ELF-1 (cell line): ENCODE data around the gene RITA1.

ENCODE experiments used
- DNase-seq: peaks from one replicate; pipeline ENCODE4 v3.0.0-alpha.2; 2016; ENCODE audit warnings: low read depth, low spot score

The RITA1 gene

DNA sequence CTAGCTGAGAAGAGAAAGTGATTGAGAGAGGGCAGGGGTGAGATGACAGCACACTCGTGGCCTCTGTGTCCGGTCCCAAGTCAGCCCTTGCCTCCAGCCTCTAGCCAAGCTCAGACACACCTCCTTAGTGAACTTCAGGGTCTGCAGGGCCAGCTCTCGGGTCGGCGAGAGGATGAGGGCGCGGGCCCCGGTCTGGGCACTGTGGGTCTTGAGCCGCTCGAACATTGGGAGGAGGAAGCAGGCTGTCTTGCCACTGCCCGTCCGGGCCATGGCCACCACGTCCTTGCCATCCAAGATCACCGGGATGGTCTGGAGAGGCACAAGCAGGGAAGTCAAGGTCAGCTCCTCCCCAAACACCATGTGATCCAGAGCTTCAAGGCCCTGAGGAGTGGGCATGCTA, 6.5 kb upstream of the RITA1 start:
- no peak for DNase-seq

DNA sequence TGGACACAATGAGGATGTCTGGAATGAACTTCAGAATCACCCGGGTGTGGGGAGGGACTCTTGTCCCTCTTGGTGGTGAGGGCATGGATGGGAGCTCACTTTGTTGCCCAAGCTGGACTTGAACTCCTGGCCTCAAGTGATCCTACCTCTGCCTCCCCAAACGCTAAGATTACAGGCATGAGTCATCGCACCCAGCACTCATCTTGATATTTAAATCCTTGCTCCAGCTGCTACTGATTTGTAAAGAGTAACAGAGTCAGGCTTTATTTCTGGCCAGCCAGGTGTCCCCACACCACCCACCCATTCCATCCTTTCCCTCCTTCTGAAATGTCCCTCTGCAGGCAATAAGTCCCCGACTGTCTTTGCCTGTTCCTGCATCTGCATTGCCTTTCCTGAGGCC, 5.2 kb upstream of the RITA1 start:
- no peak for DNase-seq

DNA sequence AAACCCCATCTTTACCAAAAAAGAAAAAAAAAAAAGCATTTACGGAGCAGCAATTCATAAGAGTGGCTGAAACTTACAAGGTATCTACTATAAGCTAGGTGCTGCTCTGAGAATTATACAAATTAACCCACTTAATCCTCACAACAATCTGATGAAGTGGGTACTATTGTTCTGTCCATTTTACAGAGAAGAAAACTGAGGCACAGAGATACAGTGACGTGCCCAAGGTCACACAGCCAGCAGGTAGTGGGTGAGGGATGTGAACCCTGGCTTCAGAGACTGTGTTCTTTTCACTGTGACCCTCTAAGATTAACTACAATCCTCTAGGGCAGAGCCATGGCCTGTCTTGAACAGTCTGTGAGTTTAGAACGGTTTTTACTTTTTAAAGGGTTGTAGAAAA, 3.5 kb upstream of the RITA1 start:
- no peak for DNase-seq

DNA sequence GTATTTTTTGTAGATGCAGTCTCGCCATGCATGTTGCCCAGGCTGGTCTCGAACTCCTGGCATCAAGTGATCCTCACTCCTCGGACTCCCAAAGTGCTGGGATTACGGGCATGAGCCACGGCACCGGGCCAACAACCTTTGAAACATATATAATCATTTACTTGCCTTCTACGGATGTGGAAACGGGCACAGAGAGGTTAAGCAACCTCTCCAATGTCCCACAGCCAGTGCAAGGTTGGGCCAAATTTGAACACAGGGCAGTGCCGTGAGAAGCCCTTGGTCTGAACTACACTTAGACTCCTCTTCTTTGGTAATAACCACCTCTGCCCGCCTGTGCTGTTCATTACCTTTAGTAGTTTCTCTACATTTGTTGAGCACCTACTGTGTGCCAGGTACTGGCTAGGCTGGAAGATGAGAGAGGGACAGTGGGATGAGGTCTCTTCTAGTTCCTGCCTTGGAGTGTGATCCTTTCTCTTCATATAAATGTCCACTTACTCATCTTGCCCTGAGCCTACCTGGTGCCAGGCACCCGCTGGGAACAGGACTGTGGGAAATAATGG, 2.4 kb upstream of the RITA1 start:
- DNase-seq, result no peak

DNA sequence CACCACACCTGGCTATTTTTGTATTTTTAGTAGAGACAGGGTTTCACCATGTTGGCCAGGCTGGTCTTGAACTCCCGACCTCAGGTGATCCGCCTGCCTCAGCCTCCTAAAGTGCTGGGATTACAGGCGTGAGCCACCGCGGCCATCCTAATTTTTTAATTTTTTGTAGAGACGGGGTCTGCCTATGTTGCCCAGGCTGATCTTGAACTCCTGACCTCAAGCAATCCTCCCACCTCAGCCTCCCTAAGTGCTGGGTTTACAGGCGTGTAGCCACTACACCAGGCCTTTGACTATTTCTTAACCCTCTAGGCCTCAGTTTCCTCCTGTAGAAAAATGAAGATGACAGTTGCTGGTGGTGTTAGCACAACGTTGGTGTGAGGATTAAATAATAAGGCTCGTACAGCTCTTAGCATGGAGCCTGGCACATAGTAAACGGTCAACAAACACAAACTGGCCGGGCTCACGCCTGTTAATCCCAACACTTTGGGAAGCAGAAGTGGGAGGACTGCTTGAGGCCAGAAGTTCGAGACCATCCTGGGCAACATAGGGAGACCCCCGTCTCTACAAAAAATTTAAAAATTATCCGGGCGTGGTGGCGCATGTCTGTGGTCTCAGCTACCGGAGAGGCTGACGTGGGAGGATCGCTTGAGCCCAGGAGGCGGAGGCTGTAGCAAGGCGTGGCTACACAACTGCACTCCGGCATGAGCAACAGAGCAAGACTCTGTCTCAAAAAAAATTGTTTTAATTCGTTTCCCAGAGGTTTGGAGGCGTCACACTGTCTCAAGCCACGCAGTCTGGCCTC, 1.2 kb upstream of the RITA1 start:
- DNase-seq, result no peak

DNA sequence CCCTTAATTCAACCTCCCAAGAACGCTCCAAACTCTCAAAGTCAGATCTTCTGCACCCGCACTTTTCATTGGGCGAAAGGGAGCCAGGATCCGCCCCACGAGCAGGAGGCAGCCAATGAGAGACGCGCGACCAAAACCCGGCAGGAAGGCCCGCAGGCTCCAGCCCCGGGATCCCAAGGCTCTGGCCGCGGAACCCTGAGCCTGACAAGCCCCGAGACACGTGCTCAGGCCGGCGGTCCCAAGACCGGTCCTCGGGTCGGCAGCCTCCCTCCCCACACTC, 681 bp upstream of the RITA1 start:
- peak; percentile 94 for DNase-seq

DNA sequence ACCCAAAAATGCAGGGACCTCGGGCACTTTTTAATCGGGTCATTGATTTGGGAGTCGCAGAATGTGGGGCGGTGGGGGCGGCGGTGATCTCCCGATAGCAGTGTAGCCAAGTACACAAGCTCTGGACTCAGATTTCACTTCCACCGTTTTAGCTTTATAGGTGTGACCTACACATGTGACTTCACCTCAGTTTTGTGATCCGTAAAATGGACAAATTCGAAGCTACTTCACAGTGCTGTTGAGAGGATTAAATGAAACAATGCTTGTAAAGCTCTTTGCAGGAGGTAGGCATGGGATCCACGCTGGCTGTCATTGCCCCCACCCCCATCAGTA, 478 bp downstream of the RITA1 start:
- no peak for DNase-seq

DNA sequence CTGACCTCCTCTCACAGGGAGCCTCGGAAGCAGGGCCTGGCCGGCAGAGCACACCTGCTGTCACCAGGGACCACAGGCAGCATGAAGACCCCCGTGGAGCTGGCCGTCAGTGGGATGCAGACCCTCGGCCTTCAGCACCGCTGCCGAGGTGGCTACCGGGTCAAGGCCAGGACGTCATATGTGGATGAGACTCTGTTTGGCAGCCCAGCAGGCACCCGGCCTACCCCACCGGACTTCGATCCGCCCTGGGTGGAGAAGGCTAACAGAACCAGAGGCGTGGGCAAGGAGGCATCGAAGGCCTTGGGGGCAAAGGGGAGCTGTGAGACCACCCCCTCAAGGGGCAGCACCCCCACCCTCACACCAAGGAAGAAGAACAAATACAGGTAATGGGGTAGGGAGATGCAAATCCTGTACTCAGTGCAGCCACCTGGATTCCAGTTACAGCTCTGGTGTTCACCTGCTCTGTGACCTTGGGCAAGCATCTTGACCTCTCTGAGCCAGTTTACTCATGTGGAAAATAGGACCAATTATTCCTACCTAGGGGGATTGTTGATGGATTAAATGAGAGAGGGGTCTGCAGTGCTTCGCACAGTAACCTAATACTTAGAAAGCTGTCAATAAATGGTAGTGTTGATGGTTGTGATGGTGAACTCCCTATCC, 1.3 kb downstream of the RITA1 start:
- DNase-seq, result no peak

DNA sequence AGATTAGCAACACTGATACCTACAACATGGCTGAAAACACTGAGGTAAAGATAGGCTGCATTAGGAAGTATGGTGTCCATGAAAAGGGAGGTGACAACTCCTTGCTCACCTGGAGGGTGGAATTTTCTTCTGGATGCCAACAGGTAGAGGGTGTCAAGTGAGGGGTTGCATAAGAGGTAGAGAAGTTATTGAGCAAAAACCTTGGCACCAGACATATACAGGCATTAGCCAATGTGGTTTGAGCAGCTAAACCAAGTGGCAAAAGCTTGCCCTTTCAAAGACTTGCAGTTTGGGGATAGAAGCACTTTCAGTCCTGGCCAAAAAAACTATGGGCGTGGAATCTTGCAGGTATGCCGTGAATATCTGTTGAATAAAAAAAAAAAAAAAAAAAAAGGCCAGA, 3.8 kb downstream of the RITA1 start:
- DNase-seq, result no peak

DNA sequence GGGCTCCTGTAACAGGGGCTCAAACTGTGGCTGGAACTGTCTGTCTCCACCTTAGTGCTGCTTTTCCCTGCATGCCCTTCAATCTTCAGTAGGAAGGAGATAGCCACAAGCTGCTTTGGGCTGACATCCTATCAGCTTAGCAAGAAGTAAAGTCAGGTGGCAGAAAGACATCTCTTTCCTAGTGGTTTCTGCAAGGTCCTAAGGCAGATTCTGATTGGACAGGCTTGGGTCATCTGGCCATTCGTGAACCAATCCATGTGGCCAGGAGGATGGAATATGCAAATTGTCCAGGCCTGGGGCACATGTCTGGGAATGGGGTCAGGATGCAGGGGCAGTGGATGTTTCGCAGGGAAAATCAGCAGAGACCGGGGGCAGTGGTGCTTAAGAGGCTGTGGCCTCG, 5.2 kb downstream of the RITA1 start:
- peak; percentile 78 for DNase-seq

DNA sequence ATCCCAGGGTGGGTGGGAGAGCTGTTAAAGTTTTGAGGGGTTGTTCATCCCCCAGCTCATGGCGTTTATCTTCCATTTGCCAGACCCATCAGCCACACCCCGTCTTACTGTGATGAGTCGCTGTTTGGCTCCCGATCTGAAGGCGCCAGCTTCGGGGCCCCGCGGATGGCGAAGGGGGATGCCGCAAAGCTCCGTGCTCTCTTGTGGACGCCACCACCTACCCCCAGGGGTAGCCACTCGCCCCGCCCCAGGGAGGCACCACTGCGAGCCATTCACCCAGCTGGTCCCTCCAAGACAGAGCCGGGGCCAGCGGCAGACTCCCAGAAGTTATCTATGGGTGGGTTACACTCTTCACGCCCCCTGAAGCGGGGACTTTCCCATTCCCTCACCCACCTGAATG, 5.7 kb downstream of the RITA1 start:
- DNase-seq, result no peak

DNA sequence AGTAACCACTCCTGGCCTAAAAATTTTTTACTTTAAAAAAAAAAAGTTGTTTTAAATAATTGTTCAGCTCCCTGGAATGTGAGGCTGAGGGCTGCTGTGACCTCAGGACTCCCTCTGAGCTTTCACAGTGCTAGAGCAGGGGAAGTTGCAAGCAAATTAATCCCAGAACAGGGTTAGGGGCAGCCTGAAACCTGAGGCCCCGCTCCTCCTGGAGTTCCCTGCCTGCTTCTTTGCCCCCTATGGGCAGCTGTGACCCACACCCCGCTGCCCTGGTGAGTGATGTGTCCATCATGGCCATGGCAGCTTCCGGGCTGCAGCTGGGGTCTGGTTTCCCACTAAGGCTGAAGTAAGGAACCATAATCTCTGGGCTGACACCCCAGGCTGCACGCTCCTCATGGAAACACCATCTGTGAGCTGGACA, 9.5 kb downstream of the RITA1 start:
- no peak for DNase-seq

DNA sequence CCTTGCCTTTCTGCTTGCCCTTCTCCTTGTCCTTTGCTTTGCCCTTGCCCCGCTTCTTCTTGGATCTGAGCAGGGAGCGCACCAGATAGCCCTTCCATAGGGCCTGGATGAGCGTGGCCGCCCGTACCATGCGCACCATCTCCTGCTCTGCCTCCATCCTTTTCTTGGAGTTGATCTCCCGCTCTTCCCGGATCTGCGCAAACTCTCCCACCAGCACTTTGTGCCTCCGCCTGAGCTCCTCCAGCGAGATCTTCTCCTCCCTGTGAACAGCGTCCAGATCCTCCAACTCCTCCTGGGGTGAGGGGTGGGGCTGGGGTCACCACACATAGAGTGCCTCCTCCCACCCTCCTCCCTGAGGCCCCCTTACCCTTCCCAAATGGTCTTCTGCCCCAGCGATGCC, 10.1 kb downstream of the RITA1 start:
- DNase-seq, result no peak

DNA sequence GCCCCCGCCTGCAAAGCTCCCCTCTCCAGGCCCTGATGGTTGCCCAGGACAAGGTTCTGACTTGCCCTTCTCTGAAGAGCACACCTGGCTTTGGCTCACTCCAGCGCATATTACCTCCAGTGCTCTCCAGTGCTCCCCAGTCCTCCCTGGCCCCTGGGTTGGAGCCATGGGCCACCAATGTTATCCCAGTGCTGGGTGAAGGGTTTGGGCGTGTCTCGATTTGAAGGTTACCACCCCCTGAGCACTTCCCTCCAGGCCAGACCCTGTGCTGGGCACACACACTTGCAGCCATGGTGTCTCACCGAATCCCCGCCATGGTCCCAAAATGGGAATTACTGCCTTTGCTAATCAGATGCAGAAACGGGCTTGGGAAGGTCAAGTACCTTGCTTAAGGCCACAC, 11.1 kb downstream of the RITA1 start:
- DNase-seq, result no peak

DNA sequence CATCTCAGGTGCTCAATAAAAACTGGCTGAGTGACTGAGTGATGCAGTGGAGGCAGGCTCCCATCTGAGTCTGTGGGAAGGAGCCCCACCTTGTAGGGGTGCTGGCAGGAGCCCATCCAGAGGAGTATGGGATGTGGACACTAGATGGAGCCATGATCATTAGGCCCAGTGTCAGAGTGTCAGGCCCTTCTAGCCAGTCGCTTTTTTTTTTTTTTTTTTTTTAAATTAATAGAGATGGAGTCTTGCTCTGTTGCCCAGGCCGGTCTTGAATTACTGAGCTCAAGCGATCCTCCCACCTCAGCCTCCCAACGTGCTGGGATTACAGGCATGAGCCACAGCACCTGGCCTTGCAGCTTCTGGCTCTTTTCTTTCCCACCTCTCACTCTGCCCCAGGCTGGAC, 11.5 kb downstream of the RITA1 start:
- DNase-seq, result peak; percentile 72

DNA sequence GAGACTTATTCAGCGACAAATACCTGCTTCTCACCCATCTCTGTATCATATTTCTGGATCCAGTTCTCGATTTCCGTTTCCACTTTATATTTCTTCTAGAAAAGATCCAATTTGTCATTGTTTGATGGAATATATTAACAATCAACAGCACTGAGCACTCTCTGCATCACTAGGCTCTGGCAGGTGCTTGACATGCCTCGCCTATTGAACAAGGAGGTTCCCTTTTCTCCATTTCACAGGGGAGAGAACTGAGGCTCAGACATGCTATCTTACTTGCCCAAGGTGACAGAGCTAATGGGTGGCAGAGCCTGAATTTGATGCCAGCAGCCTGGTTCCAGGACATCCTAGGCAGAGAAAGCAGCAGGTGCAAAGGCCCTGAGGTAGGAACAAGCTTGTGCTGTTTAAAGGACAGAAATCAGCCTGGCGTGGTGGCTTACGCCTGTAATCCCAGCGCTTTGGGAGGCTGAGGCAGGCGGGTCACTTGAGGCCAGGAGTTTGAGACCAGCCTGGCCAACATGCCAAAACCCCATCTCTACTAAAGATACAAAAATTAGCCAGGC, 12.1 kb downstream of the RITA1 start:
- no peak for DNase-seq

DNA sequence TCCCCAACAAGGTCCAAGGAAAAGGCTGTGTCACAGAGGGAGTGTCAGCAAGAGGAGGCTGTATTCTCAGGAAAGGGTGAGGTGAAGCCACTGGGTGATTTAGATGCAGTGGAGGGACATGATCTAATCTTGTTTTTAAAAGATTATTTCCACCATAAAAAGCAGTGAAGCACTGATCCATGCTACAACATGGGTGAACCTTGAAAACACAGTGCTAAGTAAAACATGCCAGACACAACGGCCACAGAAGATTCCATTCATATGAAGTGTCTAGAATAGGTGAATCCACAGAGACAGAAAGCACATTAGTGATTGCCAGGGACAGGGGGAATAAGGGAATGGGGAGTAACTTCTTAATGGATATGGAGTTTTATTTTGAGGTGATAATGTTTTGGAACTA, 12.8 kb downstream of the RITA1 start:
- DNase-seq, result no peak

DNA sequence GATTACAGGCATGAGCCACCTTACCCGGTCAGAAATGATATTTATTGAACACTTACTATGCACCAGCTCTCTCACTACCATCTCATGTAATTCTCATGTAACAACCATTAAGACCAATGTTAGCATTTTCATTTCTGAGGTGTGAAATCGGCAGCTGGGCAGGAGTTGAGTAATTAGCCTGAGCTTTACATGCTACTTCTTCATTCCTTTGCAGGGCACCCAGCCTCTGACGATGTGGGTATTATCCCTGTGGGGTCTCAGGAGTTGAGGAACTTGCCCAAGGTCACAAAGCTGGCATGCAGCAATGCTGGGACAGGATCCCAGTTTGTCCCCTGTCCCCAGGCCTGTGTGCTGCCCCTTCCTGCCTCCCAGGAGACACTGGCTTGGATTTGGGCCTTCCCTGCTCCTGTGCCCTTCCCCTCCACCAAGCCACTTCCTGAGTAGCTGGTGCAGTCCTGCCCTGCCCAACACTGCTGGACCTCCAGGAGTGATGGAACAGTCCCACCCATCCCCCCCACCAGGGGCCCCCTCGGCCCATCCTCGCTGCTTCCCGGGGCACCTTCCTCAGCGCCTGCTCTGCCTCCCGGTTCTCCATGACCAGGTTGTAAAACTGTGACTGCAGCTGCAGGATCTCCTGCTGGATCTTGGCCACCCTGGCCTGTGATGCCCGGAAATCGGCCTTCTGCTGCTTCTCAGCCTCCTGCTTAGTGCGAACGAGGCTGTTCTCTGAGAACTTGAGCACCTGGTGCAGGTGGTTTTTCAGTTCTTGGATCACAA, 14.7 kb downstream of the RITA1 start:
- DNase-seq, result no peak

DNA sequence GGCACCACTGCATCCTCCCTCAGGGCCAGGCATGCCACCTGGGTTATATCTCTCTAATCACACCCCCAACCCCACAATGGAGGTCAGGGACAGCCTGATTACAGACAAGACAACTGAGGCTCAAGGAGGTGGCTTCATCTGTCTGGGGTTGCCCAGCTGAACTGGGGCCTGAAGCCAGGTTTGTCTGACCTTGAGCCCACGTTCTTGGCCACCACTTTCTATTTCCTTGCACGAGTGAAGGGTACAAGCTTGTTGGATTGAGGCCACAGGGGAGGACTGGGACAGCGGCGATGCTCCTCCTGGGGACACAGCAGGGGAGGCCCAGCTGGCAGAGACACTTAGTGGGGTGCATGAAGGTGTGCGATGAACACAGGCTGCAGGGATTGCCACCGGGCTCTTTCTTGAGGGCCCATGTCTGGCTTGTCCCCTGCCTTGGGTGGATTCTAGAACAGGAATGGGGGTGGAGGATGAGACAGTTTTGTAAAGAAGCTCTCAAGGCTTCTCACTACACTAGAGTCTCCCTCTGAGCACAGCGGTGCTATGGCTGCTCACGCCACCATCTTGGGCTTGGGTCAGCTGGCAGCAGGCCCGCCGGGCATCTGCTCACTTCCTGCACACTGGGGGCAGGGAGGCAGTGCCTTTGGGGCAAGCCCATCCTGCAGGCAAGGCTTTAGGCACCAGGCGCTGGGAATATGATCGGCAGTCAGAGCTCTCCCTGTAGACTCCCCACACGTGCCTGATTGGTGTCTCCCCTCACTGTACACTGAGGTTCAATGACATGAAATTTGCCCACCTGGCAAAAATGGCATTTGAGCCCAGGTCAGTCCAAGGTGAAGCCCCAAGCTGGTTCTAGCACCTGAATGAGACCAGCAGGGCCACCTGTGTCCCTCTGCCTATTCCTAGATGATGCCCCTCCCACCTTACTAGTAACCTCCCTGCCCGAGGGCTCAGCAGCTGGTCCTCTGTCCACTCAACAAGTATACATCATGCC, 16.0 kb downstream of the RITA1 start:
- DNase-seq, result no peak

DNA sequence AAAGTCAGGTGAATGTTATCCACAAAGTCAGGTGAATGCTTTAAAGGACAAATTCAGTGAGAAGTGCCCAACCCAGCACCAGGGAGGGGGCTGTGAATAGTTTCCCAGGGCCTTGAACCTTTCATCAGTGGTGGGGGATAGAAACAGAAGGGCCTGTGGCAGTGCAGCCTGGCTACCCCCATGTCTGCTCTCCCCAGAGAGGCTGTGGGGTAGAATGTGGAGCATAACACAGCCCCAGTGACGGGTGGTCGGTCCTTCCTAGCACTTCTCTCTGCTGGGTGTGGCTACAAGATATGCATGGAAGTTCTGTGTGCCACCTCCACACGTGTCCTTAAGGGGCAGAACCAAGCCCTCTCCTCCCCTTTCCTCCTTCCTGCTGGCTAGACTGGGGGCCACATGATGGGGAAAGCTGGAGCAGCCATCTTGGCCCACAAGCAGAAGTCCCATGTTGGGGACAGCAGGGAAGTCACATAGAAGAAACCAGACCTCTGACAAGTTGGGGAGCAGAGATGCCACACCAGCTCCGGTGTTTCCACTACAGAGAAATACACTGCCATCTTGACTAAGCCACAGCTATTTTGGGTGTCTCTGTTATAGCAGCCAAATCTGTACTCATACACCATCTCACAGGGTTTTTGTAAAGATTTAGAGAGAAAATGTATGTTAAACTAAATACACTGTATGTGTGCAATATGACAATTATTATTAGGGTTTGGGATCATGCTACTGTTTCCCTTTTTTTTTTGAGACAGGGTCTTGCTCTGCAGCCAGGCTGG, 17.0 kb downstream of the RITA1 start:
- DNase-seq, result no peak
